Measurements from ENCODE around the gene FMR1.

FMR1 gene

GRCh38 chrX:147914591-147914990 is 2.9 kb downstream of the FMR1 start:
- DNase-seq (ENCODE audit: extremely low read depth in 1 of 2, low read depth in 1 of 2), result no peak

DNA sequence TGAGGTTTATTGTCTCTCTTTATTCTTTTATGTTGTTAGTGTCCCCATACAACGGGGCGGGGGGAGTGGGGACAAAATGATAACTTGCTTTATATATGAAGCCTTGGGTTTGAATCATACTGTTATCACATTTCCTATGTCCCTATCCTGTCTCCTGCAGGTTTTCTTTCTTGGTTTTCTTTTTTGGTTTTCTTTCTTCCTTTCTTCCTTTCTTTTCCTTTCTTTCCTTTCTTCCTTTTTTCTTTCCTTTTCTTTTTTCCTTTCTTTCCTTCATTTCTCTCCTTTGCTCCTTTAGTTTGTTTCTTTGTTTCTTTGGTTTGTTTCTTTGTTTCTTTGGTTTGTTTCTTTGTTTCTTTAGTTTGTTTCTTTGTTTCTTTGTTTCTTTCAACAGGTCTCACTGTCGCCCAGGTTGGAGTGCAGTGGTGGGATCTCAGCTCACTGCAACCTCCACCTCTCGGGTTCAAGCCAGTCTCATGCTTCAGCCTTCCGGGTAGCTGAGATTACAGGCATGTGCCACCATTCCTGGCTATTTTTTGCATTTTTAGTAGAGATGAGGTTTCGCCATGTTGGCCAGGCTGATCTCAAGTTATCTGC is 4.8 kb downstream of the FMR1 start:
- no peak for DNase-seq (ENCODE audit: extremely low read depth in 1 of 2, low read depth in 1 of 2)

GRCh38 chrX:147917700-147918695 is 6.3 kb downstream of the FMR1 start:
- DNase-seq (ENCODE audit: extremely low read depth in 1 of 2, low read depth in 1 of 2), result no peak

DNA sequence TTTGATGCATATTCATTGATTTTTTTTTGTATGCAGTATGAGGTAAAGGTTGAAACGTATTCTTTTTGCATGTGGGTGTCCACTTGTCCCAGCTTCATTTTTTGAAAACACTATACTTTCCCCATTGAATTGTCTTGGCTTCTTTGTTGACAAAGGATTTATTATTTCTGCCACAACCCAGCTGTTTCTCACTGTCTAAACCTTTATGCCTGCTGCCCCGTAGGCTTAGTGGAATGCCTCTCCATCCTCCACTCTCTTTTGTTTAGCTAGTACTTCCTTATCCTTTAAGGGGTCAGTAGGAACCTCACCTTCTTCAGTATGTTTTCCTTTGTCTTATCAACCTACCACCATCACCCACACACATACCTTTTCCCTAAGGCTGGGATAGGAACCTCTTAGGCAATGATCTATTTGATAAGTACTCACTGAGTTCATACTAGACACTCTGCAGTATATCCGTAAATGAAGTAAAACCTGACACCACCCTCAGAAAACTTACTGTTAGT is 8.5 kb downstream of the FMR1 start:
- DNase-seq (ENCODE audit: extremely low read depth in 1 of 2, low read depth in 1 of 2), result no peak

GRCh38 chrX:147923605-147924004 is 11.9 kb downstream of the FMR1 start:
- no peak for DNase-seq (ENCODE audit: extremely low read depth in 1 of 2, low read depth in 1 of 2)

- no peak for DNase-seq (ENCODE audit: extremely low read depth in 1 of 2, low read depth in 1 of 2)
Measured at GRCh38 chrX:147927256-147927655, 15.5 kb downstream of the FMR1 start.

- no peak for DNase-seq (ENCODE audit: extremely low read depth in 1 of 2, low read depth in 1 of 2)
Measured at GRCh38 chrX:147933815-147934214, 22.1 kb downstream of the FMR1 start.

- no peak for DNase-seq (ENCODE audit: extremely low read depth in 1 of 2, low read depth in 1 of 2)
Measured at GRCh38 chrX:147935156-147935758, 23.5 kb downstream of the FMR1 start.

GRCh38 chrX:147945286-147945685 is 33.6 kb downstream of the FMR1 start:
- no peak for DNase-seq (ENCODE audit: extremely low read depth in 1 of 2, low read depth in 1 of 2)

- DNase-seq (ENCODE audit: extremely low read depth in 1 of 2, low read depth in 1 of 2), result no peak
Measured at GRCh38 chrX:147948531-147948930, 36.8 kb downstream of the FMR1 start.

- no peak for DNase-seq (ENCODE audit: extremely low read depth in 1 of 2, low read depth in 1 of 2)
Measured at GRCh38 chrX:147950352-147950751, 38.6 kb downstream of the FMR1 start.

- DNase-seq (ENCODE audit: extremely low read depth in 1 of 2, low read depth in 1 of 2), result no peak
Measured at GRCh38 chrX:147953976-147954375, 42.3 kb downstream of the FMR1 start.

- DNase-seq (ENCODE audit: extremely low read depth in 1 of 2, low read depth in 1 of 2), result no peak
Measured at GRCh38 chrX:147957291-147957690, 45.6 kb downstream of the FMR1 start.

DNA sequence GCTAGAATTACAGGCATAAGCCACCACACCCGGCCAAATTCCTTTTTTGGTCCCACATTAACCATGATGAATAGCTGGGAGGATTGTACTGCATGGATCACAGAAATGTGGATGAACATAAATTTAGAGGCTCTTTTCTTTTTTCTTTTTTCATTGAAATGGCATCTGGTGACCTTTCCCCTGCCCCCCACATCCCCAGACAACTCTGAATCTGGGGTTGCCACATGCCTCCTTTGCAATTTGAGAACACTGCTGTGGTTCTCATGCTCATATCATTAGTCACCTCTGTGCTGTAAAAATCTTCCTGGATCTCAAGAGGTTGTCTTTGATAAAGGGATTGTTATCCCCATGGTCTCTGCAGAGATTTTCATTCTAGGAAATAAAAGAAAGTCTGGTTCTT is 46.6 kb downstream of the FMR1 start:
- DNase-seq (ENCODE audit: extremely low read depth in 1 of 2, low read depth in 1 of 2), result no peak

- DNase-seq (ENCODE audit: extremely low read depth in 1 of 2, low read depth in 1 of 2), result no peak
Measured at GRCh38 chrX:147960722-147961121, 49.0 kb downstream of the FMR1 start.

- DNase-seq (ENCODE audit: extremely low read depth in 1 of 2, low read depth in 1 of 2), result no peak
Measured at GRCh38 chrX:147962476-147962875, 50.8 kb downstream of the FMR1 start.

DNA sequence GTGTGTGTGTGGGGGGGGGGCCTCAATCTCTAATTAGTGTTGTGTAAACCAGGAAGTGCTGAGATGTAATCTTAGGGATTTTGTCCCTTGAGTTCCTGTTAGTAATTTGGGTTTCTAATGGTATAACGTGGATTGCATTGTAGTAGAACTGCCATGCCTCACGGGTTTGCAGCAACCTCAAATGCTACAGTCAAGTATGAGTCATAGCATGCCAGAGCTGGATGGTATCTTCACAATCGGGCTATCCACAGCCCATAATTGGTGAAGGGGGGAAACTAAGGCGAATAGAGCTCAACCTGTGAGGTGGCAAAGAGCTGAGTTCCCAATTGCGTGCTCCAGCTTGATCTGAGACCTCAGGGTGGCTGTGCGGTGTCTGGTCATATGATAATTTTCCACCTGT is 67.2 kb downstream of the FMR1 start:
- no peak for DNase-seq (ENCODE audit: extremely low read depth in 1 of 2, low read depth in 1 of 2)

GRCh38 chrX:147981038-147981752 is 69.5 kb downstream of the FMR1 start, which contains the start of gene FMR1NB:
Gene FMR1NB (plus strand): TSS chrX:147981337. CDS start chrX:147981403, 66 bp downstream.
- no peak for DNase-seq (ENCODE audit: extremely low read depth in 1 of 2, low read depth in 1 of 2)
